Smooth muscle cell of the brain vasculature (primary cell): ENCODE data around the gene TSPYL1.
A peak's percentile ranks its signal among the peaks of the same experiment; 100 is the strongest.
"Not testable (repeated sequence)": the region's sequence is repeated elsewhere in the genome, so short reads cannot be mapped to it uniquely, and the experiment has no call there.

Experiments
- DNase-seq: peaks from one replicate; pipeline ENCODE4 v3.0.0-alpha.2; 2012; ENCODE audit warnings: low read depth, low spot score

The TSPYL1 gene

GRCh38 chr6:116298273-116298672 lies 18.5 kb upstream of the TSPYL1 start:
- no peak for DNase-seq

- no peak for DNase-seq
Observed at GRCh38 chr6:116292553-116292952, 12.8 kb upstream of the TSPYL1 start.

GRCh38 chr6:116291701-116292396 lies 12.1 kb upstream of the TSPYL1 start:
- no peak for DNase-seq

- DNase-seq = no peak
Observed at GRCh38 chr6:116290799-116291198, 11.1 kb upstream of the TSPYL1 start.

- DNase-seq = no peak
Observed at GRCh38 chr6:116289876-116290275, 10.1 kb upstream of the TSPYL1 start.

GRCh38 chr6:116287689-116288282 lies 8.1 kb upstream of the TSPYL1 start:
- DNase-seq = no peak

- no peak for DNase-seq
Observed at GRCh38 chr6:116286773-116287358, 7.1 kb upstream of the TSPYL1 start.

GRCh38 chr6:116284984-116285383 lies 5.3 kb upstream of the TSPYL1 start:
- DNase-seq = not testable (repeated sequence)

GRCh38 chr6:116283191-116283590 lies 3.5 kb upstream of the TSPYL1 start:
- no peak for DNase-seq

- DNase-seq = no peak
Observed at GRCh38 chr6:116282698-116283097, 3.0 kb upstream of the TSPYL1 start.

- DNase-seq = no peak
Observed at GRCh38 chr6:116280933-116281316, 1.2 kb upstream of the TSPYL1 start.

- no peak for DNase-seq
Observed at GRCh38 chr6:116280161-116280932, 617 bp upstream of the TSPYL1 start.

- DNase-seq = no peak
Observed at GRCh38 chr6:116278854-116279231, 887 bp downstream of the TSPYL1 start.

- no peak for DNase-seq
Observed at GRCh38 chr6:116278481-116278829, 1.3 kb downstream of the TSPYL1 start.

- DNase-seq = no peak
Observed at GRCh38 chr6:116277124-116277523, 2.6 kb downstream of the TSPYL1 start.

GRCh38 chr6:116271149-116271708 lies 8.5 kb downstream of the TSPYL1 start:
- no peak for DNase-seq

GRCh38 chr6:116268589-116269293 lies 11.0 kb downstream of the TSPYL1 start:
- DNase-seq = peak; percentile 55

- no peak for DNase-seq
Observed at GRCh38 chr6:116267836-116268588, 11.7 kb downstream of the TSPYL1 start.

- DNase-seq = no peak
Observed at GRCh38 chr6:116266803-116267202, 12.9 kb downstream of the TSPYL1 start.

- no peak for DNase-seq
Observed at GRCh38 chr6:116265041-116265829, 14.5 kb downstream of the TSPYL1 start.
